Measurements from ENCODE around the gene KIAA0930.
"Not testable (repeated sequence)": the region's sequence is repeated elsewhere in the genome, so short reads cannot be mapped to it uniquely, and the experiment has no call there.

KIAA0930 gene

GRCh38 chr22:45240810-45241631 lies at the start of gene KIAA0930:
Gene KIAA0930, minus strand, starts transcription at chr22:45240894. Its CDS starts 191 bp downstream, at chr22:45240703.
- DNase-seq: peak in 12 of 14 donors; percentile 39 to 86 (median 66)

- no peak for DNase-seq
Observed at GRCh38 chr22:45286854-45287551, 46.3 kb upstream of the KIAA0930 start.

- DNase-seq: peak in 2 of 14 donors; percentile 26 to 29
Observed at GRCh38 chr22:45285263-45286058, 44.8 kb upstream of the KIAA0930 start.

GRCh38 chr22:45284705-45285262 lies 44.1 kb upstream of the KIAA0930 start, which contains the start of gene UPK3A:
Gene UPK3A, plus strand, starts transcription at chr22:45284949. Its CDS starts 65 bp downstream, at chr22:45285014.
- peak in 7 of 14 donors; percentile 12 to 66 (median 30) for DNase-seq

- DNase-seq: no peak
Observed at GRCh38 chr22:45281010-45281409, 40.3 kb upstream of the KIAA0930 start.

- DNase-seq: no peak
Observed at GRCh38 chr22:45280587-45280980, 39.9 kb upstream of the KIAA0930 start.

- DNase-seq: no peak
Observed at GRCh38 chr22:45278125-45278524, 37.4 kb upstream of the KIAA0930 start.

GRCh38 chr22:45277720-45278119 lies 37.0 kb upstream of the KIAA0930 start:
- DNase-seq: not testable (repeated sequence)

- no peak for DNase-seq
Observed at GRCh38 chr22:45276507-45277105, 35.9 kb upstream of the KIAA0930 start.

GRCh38 chr22:45273452-45274075 lies 32.9 kb upstream of the KIAA0930 start:
- DNase-seq: no peak

GRCh38 chr22:45272498-45272897 lies 31.8 kb upstream of the KIAA0930 start:
- DNase-seq: no peak

GRCh38 chr22:45271667-45272201 lies 31.0 kb upstream of the KIAA0930 start:
- DNase-seq: peak in 10 of 14 donors; percentile 27 to 69 (median 45)

- DNase-seq: no peak
Observed at GRCh38 chr22:45270095-45271020, 29.7 kb upstream of the KIAA0930 start.

- peak in 12 of 14 donors; percentile 19 to 90 (median 64) for DNase-seq
Observed at GRCh38 chr22:45268958-45269844, 28.5 kb upstream of the KIAA0930 start.

- peak in 3 of 14 donors; percentile 13 to 56 (median 29) for DNase-seq
Observed at GRCh38 chr22:45268167-45268957, 27.7 kb upstream of the KIAA0930 start.

GRCh38 chr22:45265535-45265934 lies 24.8 kb upstream of the KIAA0930 start:
- DNase-seq: no peak

GRCh38 chr22:45263463-45264269 lies 23.0 kb upstream of the KIAA0930 start:
- peak in 12 of 14 donors; percentile 13 to 75 (median 59) for DNase-seq

Measured in C1 segment of cervical spinal cord (tissue), 14 donors.